Gastroesophageal sphincter (tissue), 4 donors: Measurements from ENCODE around the gene WDR54. TPM values are rescaled to one million over a fixed set of nuclear protein-coding genes. Genes with fewer than 3 reads are reported as not detected.

ENCODE experiments used
- ATAC-seq: fragments of 150-250 bp; one replicate; pipeline ENCODE4 v1.9.1; 2016; ENCODE audit warnings: mild to moderate bottlenecking, moderate library complexity
- H3K27ac ChIP-seq, 4 donors: fragments of 200-600 bp; sonication (generic) in 3 of 4; 1 replicate in 3 of 4; 2 replicates in 1 of 4; pipeline ENCODE4 v1.5.1; 2016 to 2019
- H3K27me3 ChIP-seq: fragments of 200-600 bp; sonication (generic); one replicate; pipeline ENCODE4 v1.5.1; 2019
- H3K36me3 ChIP-seq, 2 donors: fragments of 200-600 bp; sonication (generic); one replicate each; pipeline ENCODE4 v1.5.1; 2019; ENCODE audit warnings: control low read depth in 1 of 2
- H3K4me1 ChIP-seq, 3 donors: fragments of 200-600 bp; sonication (generic); 1 replicate in 2 of 3; 2 replicates in 1 of 3; pipeline ENCODE4 v1.5.1; 2016 to 2019; ENCODE audit warnings: control low read depth in 2 of 3
- H3K4me3 ChIP-seq, 2 donors: fragments of 200-600 bp; sonication (generic); one replicate each; pipeline ENCODE4 v1.5.1; 2019; ENCODE audit warnings: mild to moderate bottlenecking in 1 of 2, moderate library complexity in 1 of 2
- H3K9me3 ChIP-seq, 3 donors: fragments of 200-600 bp; sonication (generic); one replicate each; pipeline ENCODE4 v1.5.1; 2017 to 2019; ENCODE audit warnings: control low read depth in 2 of 3
- EP300 ChIP-seq: sonication (generic); formaldehyde crosslinking; IDR thresholded peaks from one replicate; pipeline ENCODE4 v1.6.1; 2017; ENCODE audit warnings: antibody characterized with exemption, mild to moderate bottlenecking
- POLR2A ChIP-seq, 2 donors: fragments of 450-650 bp; IDR thresholded peaks; one replicate each; pipeline ENCODE4 v1.6.1; 2017; ENCODE audit warnings: antibody characterized with exemption in 2 of 2, mild to moderate bottlenecking in 2 of 2, moderate library complexity in 1 of 2
- POLR2AphosphoS5 ChIP-seq: sonication (generic); formaldehyde crosslinking; IDR thresholded peaks from one replicate; pipeline ENCODE4 v1.6.1; 2017; ENCODE audit warnings: antibody characterized with exemption
- WGBS, 2 donors: methylation state at CpG; one replicate each; pipeline ENCODE4 v1.1.5; 2018; ENCODE audit warnings: low coverage in 1 of 2; 5-methylcytosine and 5-hydroxymethylcytosine counted together
- total RNA-seq, 4 donors: library from RNA; depleted of rRNA; stranded (reverse); fragments of >200 nt; gene quantifications; one replicate each; pipeline ENCODE4 v1.1.0, GENCODE V29; 2016
- TF ChIP-seq, protein P1 (sequence below), 4 experiments: fragments of 200-600 bp in 2 of 4; fragments of 450-650 bp in 2 of 4; sonication (generic) in 1 of 4; IDR thresholded peaks; one replicate each; pipeline ENCODE4 v1.5.1; 2017 to 2019; ENCODE audit warnings: antibody characterized with exemption in 4 of 4, mild to moderate bottlenecking in 2 of 4, moderate library complexity in 2 of 4

Gene WDR54, protein sequence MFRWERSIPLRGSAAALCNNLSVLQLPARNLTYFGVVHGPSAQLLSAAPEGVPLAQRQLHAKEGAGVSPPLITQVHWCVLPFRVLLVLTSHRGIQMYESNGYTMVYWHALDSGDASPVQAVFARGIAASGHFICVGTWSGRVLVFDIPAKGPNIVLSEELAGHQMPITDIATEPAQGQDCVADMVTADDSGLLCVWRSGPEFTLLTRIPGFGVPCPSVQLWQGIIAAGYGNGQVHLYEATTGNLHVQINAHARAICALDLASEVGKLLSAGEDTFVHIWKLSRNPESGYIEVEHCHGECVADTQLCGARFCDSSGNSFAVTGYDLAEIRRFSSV
- total RNA-seq, result 10 to 100 TPM in 1 of 4 donors, 1 to 10 TPM in 3; 4.2 to 12.4 (median 8.8) TPM

DNA sequence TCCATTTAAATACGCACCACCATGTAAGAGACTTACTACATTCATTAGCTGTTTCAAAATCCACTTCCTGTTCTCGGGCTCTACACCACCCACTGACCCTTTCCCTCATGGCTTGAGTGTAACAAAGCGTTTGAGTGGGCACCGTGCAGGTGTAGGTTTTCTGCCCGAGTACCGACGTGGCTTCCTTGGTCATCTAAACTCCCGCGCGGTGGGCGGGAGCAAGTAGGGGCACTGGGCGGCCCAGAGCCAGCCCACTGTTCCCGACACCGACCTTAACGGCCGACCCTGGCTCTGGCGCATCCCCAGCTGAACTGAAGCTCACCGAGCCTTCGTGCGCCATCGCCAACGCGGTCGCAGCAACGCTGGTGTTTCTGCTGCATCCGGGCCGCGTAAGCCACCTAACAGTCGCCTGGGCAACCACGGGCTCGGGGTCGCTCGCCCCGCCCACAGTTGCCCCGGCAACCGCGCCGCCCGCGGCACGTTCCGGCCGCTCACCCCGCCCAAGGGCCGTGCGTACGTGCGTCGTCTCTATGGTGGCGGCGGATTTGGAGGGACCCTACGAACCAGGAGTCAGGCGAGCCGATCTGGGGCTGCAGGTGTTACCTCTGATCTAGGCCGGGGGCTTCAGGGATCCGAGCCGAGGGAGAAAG, at the start of gene WDR54, which contains the start of gene C2orf81:
Gene WDR54 (plus strand): TSS at position 510 of the 650 bp plus-strand sequence. CDS start 424 bp downstream, outside the sequence.
Gene C2orf81 (minus strand): TSS at position 399 of the 650 bp plus-strand sequence. CDS start 59 bp downstream, at position 340.
- H3K36me3 ChIP-seq, result peaks cover 0 to 19% of the 10 kb centered on the region in 2 donors

DNA sequence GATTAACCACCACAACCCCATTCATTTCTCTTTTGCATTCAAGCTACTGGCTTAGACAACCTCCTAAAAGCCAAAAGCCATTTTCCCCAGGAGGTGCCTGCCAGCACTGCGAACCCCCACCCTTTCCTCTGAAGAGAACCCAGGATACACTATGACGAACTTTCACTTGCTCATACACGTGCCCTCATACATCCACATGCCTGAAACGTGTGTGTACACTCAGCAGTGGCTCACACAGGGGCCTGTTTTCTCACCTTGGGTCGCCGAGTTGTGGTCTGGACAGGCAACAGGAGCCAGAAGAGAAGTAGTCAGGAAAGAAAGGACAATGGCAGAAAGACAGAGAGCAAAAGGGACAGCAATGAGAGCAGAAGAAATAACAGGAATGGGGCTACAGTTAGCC, 48.9 kb upstream of the WDR54 start:
- H3K9me3 ChIP-seq, result no peaks in the 10 kb centered on the region
- H3K4me3 ChIP-seq, result no peak overlapping the region
- no peaks in the 10 kb centered on the region for H3K27me3 ChIP-seq
- no peak for ATAC-seq
- 59% methylated on average over 3 of the region's 6 CpGs; no CpG with 5 or more reads in 1 of the 2 donors for WGBS, 2 donors
- peak overlapping the region in 1 of 4 donors; percentile 78 for H3K27ac ChIP-seq
- peaks cover 0 to 43% (median 13%) of the 10 kb centered on the region in 3 donors for H3K4me1 ChIP-seq
- peaks cover 0 to 65% of the 10 kb centered on the region in 2 donors for H3K36me3 ChIP-seq
- TF ChIP-seq POLR2AphosphoS5, result no peak
- no peak for TF ChIP-seq POLR2A (IDR thresholded peaks at IDR 0.05)
- no peak for TF ChIP-seq EP300
- TF ChIP-seq, protein P1, sequence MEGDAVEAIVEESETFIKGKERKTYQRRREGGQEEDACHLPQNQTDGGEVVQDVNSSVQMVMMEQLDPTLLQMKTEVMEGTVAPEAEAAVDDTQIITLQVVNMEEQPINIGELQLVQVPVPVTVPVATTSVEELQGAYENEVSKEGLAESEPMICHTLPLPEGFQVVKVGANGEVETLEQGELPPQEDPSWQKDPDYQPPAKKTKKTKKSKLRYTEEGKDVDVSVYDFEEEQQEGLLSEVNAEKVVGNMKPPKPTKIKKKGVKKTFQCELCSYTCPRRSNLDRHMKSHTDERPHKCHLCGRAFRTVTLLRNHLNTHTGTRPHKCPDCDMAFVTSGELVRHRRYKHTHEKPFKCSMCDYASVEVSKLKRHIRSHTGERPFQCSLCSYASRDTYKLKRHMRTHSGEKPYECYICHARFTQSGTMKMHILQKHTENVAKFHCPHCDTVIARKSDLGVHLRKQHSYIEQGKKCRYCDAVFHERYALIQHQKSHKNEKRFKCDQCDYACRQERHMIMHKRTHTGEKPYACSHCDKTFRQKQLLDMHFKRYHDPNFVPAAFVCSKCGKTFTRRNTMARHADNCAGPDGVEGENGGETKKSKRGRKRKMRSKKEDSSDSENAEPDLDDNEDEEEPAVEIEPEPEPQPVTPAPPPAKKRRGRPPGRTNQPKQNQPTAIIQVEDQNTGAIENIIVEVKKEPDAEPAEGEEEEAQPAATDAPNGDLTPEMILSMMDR (IDR thresholded peaks at IDR 0.05), result no peak

More for the DNA sequence above, at the start of gene WDR54, which contains the start of gene C2orf81:
- peak; percentile 96 for ATAC-seq
- Histone ChIP-seq H3K27me3 (no peaks in the 10 kb centered on the region), H3K9me3 (no peaks in the 10 kb centered on the region), H3K4me1 (peaks cover 0 to 25% (median 0%) of the 10 kb centered on the region in 3 donors), H3K4me3 (peak within 1 kb of the TSS; percentile 56 to 75), H3K27ac (peak within 1 kb of the TSS in 3 of 4 donors; percentile 78 to 83 (median 80))
- peak in 1 of 2 donors; percentile 44 for TF ChIP-seq POLR2A (IDR thresholded peaks at IDR 0.05)
- TF ChIP-seq POLR2AphosphoS5, result peak; percentile 59
- TF ChIP-seq, protein P1 (IDR thresholded peaks at IDR 0.05), result no peak
- WGBS, 2 donors, result 0% methylated on average over 4 of the region's 57 CpGs; no CpG with 5 or more reads in 1 of the 2 donors

DNA sequence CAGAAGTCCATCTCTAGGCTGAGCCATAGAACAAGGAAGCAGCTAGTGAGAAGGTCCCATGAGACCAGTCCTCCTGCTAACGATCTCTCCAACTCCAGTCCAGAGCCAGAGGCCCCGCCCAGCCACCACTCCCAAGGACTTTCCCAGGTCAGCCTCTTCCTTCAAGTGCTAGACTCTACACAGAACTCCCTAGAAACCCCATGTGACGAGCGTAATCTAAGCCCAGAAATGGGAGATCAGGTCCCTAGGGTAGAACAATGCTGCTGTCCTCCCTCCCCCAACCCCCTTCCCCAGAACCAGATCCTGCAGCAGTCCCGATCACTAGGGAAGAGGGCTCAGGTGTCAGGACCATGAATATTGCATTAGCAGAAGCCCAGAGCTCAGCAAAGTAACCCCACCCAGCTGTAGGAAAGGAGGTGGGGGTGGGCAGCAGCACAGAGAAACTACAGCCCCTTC, 48.3 kb upstream of the WDR54 start:
- ATAC-seq, result no peak
- H3K9me3 ChIP-seq, result no peaks in the 10 kb centered on the region
- peaks cover 0 to 65% of the 10 kb centered on the region in 2 donors for H3K36me3 ChIP-seq
- peak overlapping the region in 2 of 4 donors; percentile 77 to 78 for H3K27ac ChIP-seq
- WGBS, 2 donors, result no CpG with 5 or more reads among the region's 5 CpGs
- H3K27me3 ChIP-seq, result no peaks in the 10 kb centered on the region
- TF ChIP-seq, protein P1 (IDR thresholded peaks at IDR 0.05), result no peak
- TF ChIP-seq EP300, result no peak
- no peak for TF ChIP-seq POLR2AphosphoS5
- TF ChIP-seq POLR2A (IDR thresholded peaks at IDR 0.05), result no peak
- H3K4me1 ChIP-seq, result peaks cover 0 to 43% (median 13%) of the 10 kb centered on the region in 3 donors
- H3K4me3 ChIP-seq, result no peak overlapping the region

DNA sequence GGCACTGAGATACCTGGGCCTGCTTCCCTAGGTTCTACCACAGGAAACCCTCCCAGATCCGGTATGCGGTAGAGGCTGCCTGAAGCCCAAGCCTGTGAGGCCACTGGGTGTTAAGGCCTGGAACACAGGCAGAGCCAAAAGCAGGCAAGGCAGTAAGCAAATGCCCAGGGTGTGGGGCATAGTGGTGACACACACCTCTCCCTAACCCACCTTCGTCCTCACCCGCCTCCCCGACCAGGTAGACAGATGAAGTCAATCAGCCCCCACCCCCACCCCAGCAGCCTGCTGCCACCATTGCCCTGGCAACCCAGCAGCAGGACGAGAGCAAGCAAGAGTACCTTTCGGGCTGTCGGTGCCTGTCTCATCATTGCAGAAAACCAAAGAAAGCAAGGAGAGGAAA, 47.5 kb upstream of the WDR54 start:
- peak overlapping the region in 3 of 4 donors; percentile 69 to 78 (median 77) for H3K27ac ChIP-seq
- TF ChIP-seq POLR2A (IDR thresholded peaks at IDR 0.05), result no peak
- no peak for TF ChIP-seq EP300
- TF ChIP-seq, protein P1 (IDR thresholded peaks at IDR 0.05), result no peak
- TF ChIP-seq POLR2AphosphoS5, result no peak
- WGBS, 2 donors, result 28% methylated on average over 3 of the region's 8 CpGs; no CpG with 5 or more reads in 1 of the 2 donors
- peaks cover 0 to 59% of the 10 kb centered on the region in 2 donors for H3K36me3 ChIP-seq
- peak overlapping the region in 1 of 2 donors; percentile 48 for H3K4me3 ChIP-seq
- peaks cover 0 to 49% (median 13%) of the 10 kb centered on the region in 3 donors for H3K4me1 ChIP-seq
- ATAC-seq, result no peak
- H3K27me3 ChIP-seq, result no peaks in the 10 kb centered on the region
- H3K9me3 ChIP-seq, result no peaks in the 10 kb centered on the region
